Brain microvascular endothelial cell (primary cell): ENCODE results near the gene ZBED4.

ENCODE experiments used
- DNase-seq: peaks from one replicate; pipeline ENCODE4 v3.0.0-alpha.2; 2020
- H3K27ac ChIP-seq: fragments of 250-450 bp; sonication (Bioruptor Pico); 2 replicates; pipeline ENCODE4 v1.5.1; 2020; ENCODE audit warnings: mild to moderate bottlenecking, moderate library complexity
- H3K27me3 ChIP-seq: fragments of 250-450 bp; sonication (Bioruptor Pico); replicated peaks from 2 replicates; pipeline ENCODE4 v1.5.1; 2020; ENCODE audit warnings: mild to moderate bottlenecking
- H3K36me3 ChIP-seq: fragments of 250-450 bp; sonication (Bioruptor Pico); replicated peaks from 2 replicates; pipeline ENCODE4 v1.5.1; 2020; ENCODE audit warnings: mild to moderate bottlenecking
- H3K4me3 ChIP-seq: 2 replicates; pipeline ENCODE4 v1.5.1; 2011; ENCODE audit warnings: low read depth, mild to moderate bottlenecking, control low read depth, low read length, moderate library complexity
- in situ Hi-C: cut with HindIII; loops from 2 replicates; pipeline ENCODE4 v1.10.0; 2017; ENCODE audit warnings: low sequenced_read_pairs, low pct_ligation_motif_present
- TF ChIP-seq, protein P1 (sequence below): IDR thresholded peaks from 2 replicates; pipeline ENCODE4 v1.5.1; 2011; ENCODE audit warnings: low read depth, mild to moderate bottlenecking, moderate library complexity, low read length, control low read depth, inconsistent platforms; ENCODE audit errors: missing control alignments

The ZBED4 gene

DNA sequence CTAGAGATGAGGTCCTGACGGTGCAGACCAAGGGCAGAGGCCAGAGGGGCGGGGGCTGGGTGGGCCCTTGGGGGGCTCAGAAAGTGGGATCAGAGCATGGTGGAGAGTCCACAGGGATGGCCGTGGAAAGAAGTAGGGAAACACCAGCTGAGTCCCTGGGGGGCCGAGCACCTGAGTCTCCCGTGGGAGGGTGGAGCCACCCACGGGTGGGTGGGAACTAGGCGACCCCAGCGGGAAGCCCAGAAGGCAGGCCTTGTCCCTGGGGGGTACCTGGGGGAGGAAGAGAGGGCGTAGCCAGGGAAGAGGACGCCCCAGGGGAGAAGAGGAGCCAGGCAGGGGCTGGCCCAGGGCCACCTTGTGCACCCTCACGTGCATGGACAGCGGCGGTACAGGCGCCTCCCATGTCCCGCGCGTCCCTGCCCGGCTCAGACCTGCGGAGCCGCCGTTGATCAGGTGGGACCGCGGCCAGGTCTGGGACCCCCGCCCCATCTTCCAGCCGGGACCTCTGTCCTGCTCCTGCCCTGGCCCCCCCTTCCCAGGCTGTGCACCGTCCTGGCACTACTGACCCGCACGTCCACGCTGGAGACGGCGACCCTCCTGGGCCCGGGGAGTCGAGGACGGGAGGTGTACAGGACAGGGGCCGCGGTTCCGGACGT, 75.0 kb downstream of the ZBED4 start:
- Histone ChIP-seq H3K27ac (no peak overlapping the region), H3K27me3 (no peaks in the 10 kb centered on the region), H3K36me3 (peaks cover 8% of the 10 kb centered on the region), H3K4me3 (no peak overlapping the region)
- TF ChIP-seq, protein P1, sequence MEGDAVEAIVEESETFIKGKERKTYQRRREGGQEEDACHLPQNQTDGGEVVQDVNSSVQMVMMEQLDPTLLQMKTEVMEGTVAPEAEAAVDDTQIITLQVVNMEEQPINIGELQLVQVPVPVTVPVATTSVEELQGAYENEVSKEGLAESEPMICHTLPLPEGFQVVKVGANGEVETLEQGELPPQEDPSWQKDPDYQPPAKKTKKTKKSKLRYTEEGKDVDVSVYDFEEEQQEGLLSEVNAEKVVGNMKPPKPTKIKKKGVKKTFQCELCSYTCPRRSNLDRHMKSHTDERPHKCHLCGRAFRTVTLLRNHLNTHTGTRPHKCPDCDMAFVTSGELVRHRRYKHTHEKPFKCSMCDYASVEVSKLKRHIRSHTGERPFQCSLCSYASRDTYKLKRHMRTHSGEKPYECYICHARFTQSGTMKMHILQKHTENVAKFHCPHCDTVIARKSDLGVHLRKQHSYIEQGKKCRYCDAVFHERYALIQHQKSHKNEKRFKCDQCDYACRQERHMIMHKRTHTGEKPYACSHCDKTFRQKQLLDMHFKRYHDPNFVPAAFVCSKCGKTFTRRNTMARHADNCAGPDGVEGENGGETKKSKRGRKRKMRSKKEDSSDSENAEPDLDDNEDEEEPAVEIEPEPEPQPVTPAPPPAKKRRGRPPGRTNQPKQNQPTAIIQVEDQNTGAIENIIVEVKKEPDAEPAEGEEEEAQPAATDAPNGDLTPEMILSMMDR, result no peak
- in situ Hi-C loops, result no loop called here
- no peak for DNase-seq

DNA sequence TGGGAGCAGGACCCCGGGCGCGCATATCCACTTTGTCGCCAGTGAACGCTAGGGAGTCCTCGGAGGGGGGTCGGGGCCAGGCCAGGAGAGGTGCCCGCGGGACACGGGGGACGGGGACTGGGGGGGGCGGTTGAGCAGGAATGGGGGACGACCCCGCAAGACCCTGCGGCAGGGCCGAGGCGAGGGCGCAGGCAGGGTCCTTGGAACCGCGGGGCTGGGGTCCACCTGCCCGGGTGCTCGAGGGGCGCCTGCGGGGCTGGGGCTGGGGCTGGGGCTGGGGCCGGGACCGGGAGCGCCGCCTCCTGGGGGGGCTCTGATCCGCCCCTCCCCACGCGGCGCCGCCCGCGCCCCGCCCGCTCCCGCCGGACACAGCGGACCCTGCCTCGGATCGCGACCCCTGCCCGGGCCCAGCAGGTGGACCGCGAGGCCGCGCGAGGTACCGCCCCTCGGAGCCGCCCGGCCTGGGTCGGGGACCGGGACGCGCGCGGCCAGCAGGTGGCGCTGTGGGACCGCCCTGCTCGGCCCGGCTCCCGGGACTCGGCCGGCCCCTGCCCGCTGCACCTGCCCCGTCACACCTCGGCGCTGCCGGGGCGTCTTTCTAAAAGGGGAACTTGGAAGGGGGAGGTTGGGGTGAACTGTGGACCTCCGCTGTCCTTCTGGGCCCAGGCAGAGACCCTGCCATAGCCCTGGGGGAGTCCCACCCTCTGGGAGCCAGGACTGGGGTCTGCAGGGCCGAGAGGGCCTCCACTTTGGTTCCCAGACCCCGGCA, 75.8 kb downstream of the ZBED4 start:
- H3K27ac ChIP-seq, result no peak overlapping the region
- H3K27me3 ChIP-seq, result no peaks in the 10 kb centered on the region
- in situ Hi-C loops, result no loop called here
- no peak for DNase-seq
- TF ChIP-seq, protein P1, result peak; percentile 43
- H3K36me3 ChIP-seq, result peaks cover 6% of the 10 kb centered on the region
- no peak overlapping the region for H3K4me3 ChIP-seq

- in situ Hi-C loops, result no loop called here
- Histone ChIP-seq H3K4me3 (no peak overlapping the region), H3K27ac (no peak overlapping the region), H3K36me3 (peaks cover 6% of the 10 kb centered on the region), H3K27me3 (no peaks in the 10 kb centered on the region)
- DNase-seq, result no peak
- TF ChIP-seq, protein P1, result no peak
These were observed 76.4 kb downstream of the ZBED4 start for GRCh38 chr22:49929994-49930575.

- H3K27me3 ChIP-seq, result no peaks in the 10 kb centered on the region
- TF ChIP-seq, protein P1, result peak; percentile 66
- H3K36me3 ChIP-seq, result peaks cover 4% of the 10 kb centered on the region
- peak; percentile 35 for DNase-seq
- in situ Hi-C loops, result no loop called here
- no peak overlapping the region for H3K27ac ChIP-seq
- H3K4me3 ChIP-seq, result no peak overlapping the region
These were observed 77.2 kb downstream of the ZBED4 start for GRCh38 chr22:49930596-49931412.

- Histone ChIP-seq H3K4me3 (no peak overlapping the region), H3K27ac (no peak overlapping the region), H3K36me3 (no peaks in the 10 kb centered on the region), H3K27me3 (no peaks in the 10 kb centered on the region)
- TF ChIP-seq, protein P1, result no peak
- no peak for DNase-seq
- in situ Hi-C loops, result no loop called here
These were observed 79.9 kb downstream of the ZBED4 start for GRCh38 chr22:49933236-49934159.
